Astrocyte (in vitro differentiated cells and primary cell): ENCODE results near the gene GMDS. TPM values are rescaled to one million over a fixed set of nuclear protein-coding genes. Genes with fewer than 3 reads are reported as not detected.

Experiments
- DNase-seq: peaks from one replicate; pipeline ENCODE4 v3.0.0-alpha.2; 2010; ENCODE audit warnings: low read depth
- FAIRE-seq: peaks from 2 replicates; lab custom pipeline; 2011; peaks lifted over from hg19 to GRCh38; lab: Jason Lieb, UNC
- H2AFZ ChIP-seq: 2 replicates; pipeline ENCODE4 v1.6.0; 2012; ENCODE audit warnings: low read depth, low read length, inconsistent platforms
- H3K27ac ChIP-seq: 2 replicates; pipeline ENCODE4 v1.5.1; 2011; ENCODE audit warnings: low read depth, low read length, inconsistent platforms
- H3K27me3 ChIP-seq: 2 replicates; pipeline ENCODE4 v1.6.0; 2011; ENCODE audit warnings: low read length, inconsistent platforms; ENCODE audit not compliant: insufficient read depth
- H3K36me3 ChIP-seq: 2 replicates; pipeline ENCODE4 v1.5.1; 2011; ENCODE audit warnings: low read length, inconsistent platforms; ENCODE audit not compliant: insufficient read depth
- H3K4me1 ChIP-seq: 2 replicates; pipeline ENCODE4 v1.5.1; 2011; ENCODE audit warnings: low read length, inconsistent platforms; ENCODE audit not compliant: insufficient read depth
- H3K4me2 ChIP-seq: 2 replicates; pipeline ENCODE4 v1.6.0; 2012; ENCODE audit warnings: low read length, inconsistent platforms
- H3K4me3 ChIP-seq: 2 replicates; pipeline ENCODE4 v1.5.1; 2011; ENCODE audit warnings: low read depth, mild to moderate bottlenecking, low read length, inconsistent platforms; ENCODE audit not compliant: insufficient read depth
- H3K79me2 ChIP-seq: 2 replicates; pipeline ENCODE4 v1.6.0; 2012; ENCODE audit warnings: mild to moderate bottlenecking, low read length, inconsistent platforms; ENCODE audit not compliant: insufficient read depth
- H3K9ac ChIP-seq: 2 replicates; pipeline ENCODE4 v1.6.0; 2012; ENCODE audit warnings: mild to moderate bottlenecking, low read length, inconsistent platforms
- H3K9me3 ChIP-seq: 2 replicates; pipeline ENCODE4 v1.5.1; 2012; ENCODE audit warnings: low read depth, mild to moderate bottlenecking, low read length, inconsistent platforms; ENCODE audit not compliant: insufficient read depth
- H4K20me1 ChIP-seq: 2 replicates; pipeline ENCODE4 v1.6.0; 2012; ENCODE audit warnings: low read length, inconsistent platforms; ENCODE audit not compliant: insufficient read depth
- H3K27ac Mint-ChIP-seq: one replicate; pipeline ENCODE4 v1.8.0; 2021; ENCODE audit warnings: mild to moderate bottlenecking, mixed read lengths; ENCODE audit not compliant: unreplicated experiment
- H3K27me3 Mint-ChIP-seq: one replicate; pipeline ENCODE4 v1.8.0; 2021; ENCODE audit warnings: low read depth, mixed read lengths; ENCODE audit not compliant: unreplicated experiment
- H3K36me3 Mint-ChIP-seq: one replicate; pipeline ENCODE4 v1.8.0; 2021; ENCODE audit warnings: low read depth, mixed read lengths; ENCODE audit not compliant: unreplicated experiment
- H3K4me1 Mint-ChIP-seq: one replicate; pipeline ENCODE4 v1.8.0; 2021; ENCODE audit warnings: low read depth, mixed read lengths; ENCODE audit not compliant: unreplicated experiment
- H3K4me3 Mint-ChIP-seq: one replicate; pipeline ENCODE4 v1.8.0; 2021; ENCODE audit warnings: mild to moderate bottlenecking, moderate library complexity, mixed read lengths; ENCODE audit not compliant: unreplicated experiment
- H3K9me3 Mint-ChIP-seq: one replicate; pipeline ENCODE4 v1.8.0; 2021; ENCODE audit warnings: mild to moderate bottlenecking, mixed read lengths; ENCODE audit not compliant: unreplicated experiment
- EZH2 ChIP-seq: IDR thresholded peaks from 2 replicates; pipeline ENCODE4 v1.6.1; 2012; ENCODE audit warnings: mild to moderate bottlenecking, low read length, inconsistent platforms; ENCODE audit not compliant: insufficient read depth
- total RNA-seq: library from RNA; stranded (reverse); gene quantifications from 2 replicates; pipeline ENCODE4 v1.2.1, GENCODE V29; 2021
- TF ChIP-seq, protein P1 (sequence below): IDR thresholded peaks from 2 replicates; pipeline ENCODE4 v1.5.1; 2011; ENCODE audit warnings: low read depth, mild to moderate bottlenecking, inconsistent platforms, low read length, moderate library complexity; ENCODE audit not compliant: insufficient read depth

The GMDS gene
- total RNA-seq, 1 donor from 2014 or later: 9.4 TPM

DNA sequence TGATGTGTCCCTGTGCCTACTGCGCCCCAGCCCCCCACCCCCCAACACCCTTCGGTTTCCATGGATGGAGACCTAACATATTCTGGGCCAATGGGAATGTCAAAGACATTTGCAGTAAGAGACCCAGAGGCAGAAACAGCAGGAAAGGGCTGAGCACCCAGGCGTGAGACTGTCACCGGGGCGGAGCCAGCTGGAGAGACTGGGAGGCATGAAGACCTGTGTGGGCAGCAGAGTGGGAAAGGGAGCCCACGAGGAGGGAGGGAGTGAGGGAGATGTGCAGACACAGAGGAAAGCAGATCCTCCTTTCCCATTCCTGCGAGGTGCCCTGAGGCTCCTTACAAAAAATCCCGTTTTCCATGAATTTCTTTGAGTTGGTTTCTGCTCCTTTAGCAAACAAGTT lies 485.5 kb downstream of the GMDS start:
- Mint-ChIP-seq H3K4me1 (peaks cover 1% of the 10 kb centered on the region), H3K4me3 (no peak overlapping the region), H3K27me3 (no peaks in the 10 kb centered on the region), H3K36me3 (no peaks in the 10 kb centered on the region), H3K9me3 (no peaks in the 10 kb centered on the region), H3K27ac (no peak overlapping the region)
- no peak for FAIRE-seq
- no peak for DNase-seq
- no peaks in the 10 kb centered on the region for H3K9me3 ChIP-seq
- no peak overlapping the region for H3K4me2 ChIP-seq
- no peaks in the 10 kb centered on the region for H3K27me3 ChIP-seq
- TF ChIP-seq, protein P1, sequence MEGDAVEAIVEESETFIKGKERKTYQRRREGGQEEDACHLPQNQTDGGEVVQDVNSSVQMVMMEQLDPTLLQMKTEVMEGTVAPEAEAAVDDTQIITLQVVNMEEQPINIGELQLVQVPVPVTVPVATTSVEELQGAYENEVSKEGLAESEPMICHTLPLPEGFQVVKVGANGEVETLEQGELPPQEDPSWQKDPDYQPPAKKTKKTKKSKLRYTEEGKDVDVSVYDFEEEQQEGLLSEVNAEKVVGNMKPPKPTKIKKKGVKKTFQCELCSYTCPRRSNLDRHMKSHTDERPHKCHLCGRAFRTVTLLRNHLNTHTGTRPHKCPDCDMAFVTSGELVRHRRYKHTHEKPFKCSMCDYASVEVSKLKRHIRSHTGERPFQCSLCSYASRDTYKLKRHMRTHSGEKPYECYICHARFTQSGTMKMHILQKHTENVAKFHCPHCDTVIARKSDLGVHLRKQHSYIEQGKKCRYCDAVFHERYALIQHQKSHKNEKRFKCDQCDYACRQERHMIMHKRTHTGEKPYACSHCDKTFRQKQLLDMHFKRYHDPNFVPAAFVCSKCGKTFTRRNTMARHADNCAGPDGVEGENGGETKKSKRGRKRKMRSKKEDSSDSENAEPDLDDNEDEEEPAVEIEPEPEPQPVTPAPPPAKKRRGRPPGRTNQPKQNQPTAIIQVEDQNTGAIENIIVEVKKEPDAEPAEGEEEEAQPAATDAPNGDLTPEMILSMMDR: no peak
- TF ChIP-seq EZH2: no peak
- H4K20me1 ChIP-seq: no peaks in the 10 kb centered on the region
- H3K4me1 ChIP-seq: no peaks in the 10 kb centered on the region
- no peak overlapping the region for H2AFZ ChIP-seq
- H3K4me3 ChIP-seq: no peak overlapping the region
- H3K36me3 ChIP-seq: no peaks in the 10 kb centered on the region
- no peaks in the 10 kb centered on the region for H3K79me2 ChIP-seq
- no peak overlapping the region for H3K9ac ChIP-seq
- H3K27ac ChIP-seq: no peak overlapping the region

DNA sequence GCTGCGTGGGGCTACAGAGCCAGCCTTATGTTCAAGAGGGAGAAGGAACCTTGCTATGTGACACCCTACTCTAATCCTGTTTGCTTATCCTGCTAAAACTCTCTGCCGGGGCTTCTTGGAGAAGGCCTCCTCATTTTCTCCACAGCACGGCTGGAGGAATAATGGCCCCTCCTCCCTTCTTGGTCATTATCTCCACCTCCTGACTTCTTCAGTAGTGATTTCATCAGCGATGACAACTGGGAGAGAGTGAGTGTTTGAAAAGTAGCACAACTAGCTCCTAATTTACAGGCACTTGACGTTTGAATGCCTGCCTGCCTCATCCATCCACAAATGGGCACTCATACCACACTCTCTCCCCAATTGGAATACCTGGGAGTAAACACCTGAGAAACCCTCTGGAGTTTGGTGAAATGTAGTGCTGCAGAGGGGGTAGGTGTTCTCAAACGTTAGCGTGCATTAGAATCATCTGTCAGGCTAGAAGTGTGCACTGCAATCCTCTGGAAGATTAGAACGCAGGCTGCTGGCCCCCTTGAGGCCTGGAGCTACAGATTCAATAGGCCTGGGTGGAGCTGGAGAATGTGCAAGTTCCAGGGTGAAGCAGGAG lies 487.2 kb downstream of the GMDS start:
- FAIRE-seq (no peak), DNase-seq (no peak)
- Histone ChIP-seq H4K20me1 (no peaks in the 10 kb centered on the region), H3K27ac (no peak overlapping the region), H3K4me1 (no peaks in the 10 kb centered on the region), H2AFZ (no peak overlapping the region), H3K9me3 (no peaks in the 10 kb centered on the region), H3K4me2 (no peak overlapping the region), H3K4me3 (no peak overlapping the region), H3K9ac (no peak overlapping the region), H3K27me3 (no peaks in the 10 kb centered on the region), H3K79me2 (no peaks in the 10 kb centered on the region), H3K36me3 (no peaks in the 10 kb centered on the region)
- Mint-ChIP-seq H3K36me3 (no peaks in the 10 kb centered on the region), H3K9me3 (no peaks in the 10 kb centered on the region), H3K4me3 (no peak overlapping the region), H3K4me1 (no peaks in the 10 kb centered on the region), H3K27me3 (no peaks in the 10 kb centered on the region), H3K27ac (no peak overlapping the region)
- TF ChIP-seq, protein P1: no peak
- TF ChIP-seq EZH2: no peak

DNA sequence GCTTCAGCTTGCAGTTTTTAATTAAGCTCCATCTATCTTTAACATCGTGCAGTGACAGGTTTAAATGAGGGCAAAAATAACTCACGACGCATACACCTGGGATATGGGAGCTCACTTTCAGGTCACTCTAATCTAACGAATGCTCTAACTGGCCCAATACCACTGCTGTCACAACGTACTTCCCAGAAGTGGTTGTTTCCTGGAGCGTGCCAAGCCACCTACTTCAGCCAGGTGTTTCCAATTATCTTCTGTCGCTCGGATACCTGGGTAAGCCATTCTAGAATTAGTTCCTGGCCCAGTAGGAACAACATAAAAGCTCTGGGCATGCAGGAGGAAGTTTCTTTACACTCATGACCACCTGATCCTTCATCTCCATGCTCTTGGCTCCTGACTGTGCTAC lies 488.3 kb downstream of the GMDS start:
- Histone ChIP-seq H3K4me1 (no peaks in the 10 kb centered on the region), H3K9ac (no peak overlapping the region), H3K27ac (no peak overlapping the region), H3K4me2 (no peak overlapping the region), H2AFZ (no peak overlapping the region), H3K27me3 (no peaks in the 10 kb centered on the region), H4K20me1 (no peaks in the 10 kb centered on the region), H3K36me3 (no peaks in the 10 kb centered on the region), H3K9me3 (no peaks in the 10 kb centered on the region), H3K79me2 (no peaks in the 10 kb centered on the region), H3K4me3 (no peak overlapping the region)
- no peaks in the 10 kb centered on the region for H3K4me1 Mint-ChIP-seq
- TF ChIP-seq, protein P1: no peak
- no peak for TF ChIP-seq EZH2
- FAIRE-seq (no peak), DNase-seq (no peak)
- H3K9me3 Mint-ChIP-seq: peaks cover 3% of the 10 kb centered on the region
- no peak overlapping the region for H3K27ac Mint-ChIP-seq
- no peaks in the 10 kb centered on the region for H3K27me3 Mint-ChIP-seq
- H3K4me3 Mint-ChIP-seq: no peak overlapping the region
- H3K36me3 Mint-ChIP-seq: no peaks in the 10 kb centered on the region
